GM12801 (cell line): ENCODE measurements around the gene ALDH1A1.

Experiments used
- TF ChIP-seq, protein P1 (sequence below): IDR thresholded peaks from one replicate; pipeline ENCODE4 v1.5.1; 2011; ENCODE audit warnings: control low read depth; ENCODE audit not compliant: insufficient read length; ENCODE audit errors: extremely low read depth

Gene ALDH1A1

DNA sequence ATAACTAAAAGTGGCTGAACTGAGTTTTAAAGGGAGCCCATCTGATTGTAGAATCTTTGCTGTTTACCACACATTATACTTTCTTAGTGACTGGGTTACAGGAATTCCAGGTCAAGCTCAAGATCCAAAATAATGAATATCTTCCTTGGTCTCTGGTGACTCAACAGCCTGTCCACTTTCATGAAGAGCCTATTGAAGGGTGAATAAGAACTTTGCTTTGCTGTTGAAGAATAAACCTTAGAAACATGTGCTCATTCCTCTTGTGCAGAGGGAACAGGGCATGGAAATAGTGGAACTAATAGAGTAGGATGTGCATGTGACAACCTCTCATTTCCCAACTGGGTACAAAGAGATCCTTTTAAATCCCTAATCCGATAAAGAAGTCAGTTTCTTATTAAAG lies 21.4 kb downstream of the ALDH1A1 start:
- TF ChIP-seq, protein P1, sequence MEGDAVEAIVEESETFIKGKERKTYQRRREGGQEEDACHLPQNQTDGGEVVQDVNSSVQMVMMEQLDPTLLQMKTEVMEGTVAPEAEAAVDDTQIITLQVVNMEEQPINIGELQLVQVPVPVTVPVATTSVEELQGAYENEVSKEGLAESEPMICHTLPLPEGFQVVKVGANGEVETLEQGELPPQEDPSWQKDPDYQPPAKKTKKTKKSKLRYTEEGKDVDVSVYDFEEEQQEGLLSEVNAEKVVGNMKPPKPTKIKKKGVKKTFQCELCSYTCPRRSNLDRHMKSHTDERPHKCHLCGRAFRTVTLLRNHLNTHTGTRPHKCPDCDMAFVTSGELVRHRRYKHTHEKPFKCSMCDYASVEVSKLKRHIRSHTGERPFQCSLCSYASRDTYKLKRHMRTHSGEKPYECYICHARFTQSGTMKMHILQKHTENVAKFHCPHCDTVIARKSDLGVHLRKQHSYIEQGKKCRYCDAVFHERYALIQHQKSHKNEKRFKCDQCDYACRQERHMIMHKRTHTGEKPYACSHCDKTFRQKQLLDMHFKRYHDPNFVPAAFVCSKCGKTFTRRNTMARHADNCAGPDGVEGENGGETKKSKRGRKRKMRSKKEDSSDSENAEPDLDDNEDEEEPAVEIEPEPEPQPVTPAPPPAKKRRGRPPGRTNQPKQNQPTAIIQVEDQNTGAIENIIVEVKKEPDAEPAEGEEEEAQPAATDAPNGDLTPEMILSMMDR = no peak

DNA sequence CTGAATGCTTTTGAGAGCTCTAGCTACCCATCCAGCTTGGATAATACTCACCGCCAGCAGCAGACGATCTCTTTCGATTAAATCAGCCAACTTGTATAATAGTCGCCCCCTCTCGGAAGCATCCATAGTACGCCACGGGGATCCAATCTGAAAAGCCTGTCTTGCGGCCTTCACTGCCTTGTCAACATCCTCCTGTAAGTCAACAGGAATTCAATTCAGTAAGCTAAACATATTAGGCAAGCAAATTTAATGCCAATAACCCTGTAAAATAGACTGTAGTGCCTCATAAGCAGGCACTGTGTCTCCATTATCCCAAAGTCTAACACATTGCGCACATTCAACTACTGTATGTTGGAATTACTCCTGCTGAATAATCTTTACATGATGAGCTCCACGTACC lies 22.0 kb downstream of the ALDH1A1 start:
- TF ChIP-seq, protein P1 = no peak

DNA sequence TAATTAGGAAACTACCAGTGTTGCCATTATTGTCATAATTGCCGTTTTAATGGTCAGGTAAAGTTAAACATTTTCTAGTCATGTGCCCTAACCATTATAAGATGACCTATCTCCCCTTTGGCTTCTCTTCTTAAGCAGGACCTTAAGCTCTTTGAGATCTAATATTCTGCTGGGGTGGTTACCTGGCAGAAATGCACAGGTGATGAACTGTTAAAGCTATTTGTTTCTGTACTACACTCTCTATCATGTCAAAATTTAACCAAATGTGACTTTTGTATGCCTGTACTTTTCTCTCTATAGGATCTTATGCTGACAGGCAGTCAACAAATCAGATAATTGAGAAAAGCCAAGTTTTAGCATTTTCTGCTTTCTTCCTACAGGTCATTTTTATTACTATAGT lies 23.3 kb downstream of the ALDH1A1 start:
- TF ChIP-seq, protein P1 = no peak

DNA sequence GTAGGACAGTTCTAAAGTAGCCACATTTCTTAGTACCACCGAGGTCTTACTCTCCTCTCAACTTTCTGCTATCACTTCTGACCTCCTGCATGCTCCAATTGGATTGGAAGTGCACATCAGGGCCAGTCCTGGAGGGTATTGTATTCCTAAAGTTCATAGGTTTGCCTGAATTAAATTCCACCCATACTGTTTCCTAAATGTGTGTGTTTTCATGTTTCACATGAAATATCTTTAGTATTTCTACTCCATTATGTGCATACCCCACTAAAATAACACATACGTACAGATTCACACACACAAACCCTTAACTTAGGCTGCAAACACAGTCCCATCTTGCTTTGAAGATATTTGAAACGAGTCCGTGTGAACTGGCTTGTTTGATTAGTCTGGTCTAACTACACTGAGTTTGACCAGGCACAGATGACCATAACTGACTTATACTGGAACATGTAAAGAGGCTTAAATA lies 24.8 kb downstream of the ALDH1A1 start:
- TF ChIP-seq, protein P1 = no peak

DNA sequence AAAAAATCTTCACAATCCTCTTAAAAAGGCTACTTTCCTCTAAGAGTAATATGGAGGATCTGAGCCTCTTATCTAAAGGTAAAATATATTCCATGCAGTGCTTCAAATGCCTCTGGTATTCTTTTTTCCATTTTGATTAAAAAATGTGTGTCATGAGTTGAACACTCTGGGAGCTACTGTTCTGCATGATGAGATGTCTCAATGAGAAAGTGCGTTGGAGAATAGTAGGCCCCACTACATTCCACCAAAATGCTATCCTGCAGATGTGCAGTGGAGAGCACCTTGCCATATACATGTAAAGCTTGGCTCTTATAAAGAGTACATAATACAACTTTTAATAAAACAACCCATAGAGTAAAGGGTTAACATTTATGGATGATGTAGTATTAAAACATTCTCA lies 26.3 kb downstream of the ALDH1A1 start:
- TF ChIP-seq, protein P1 = no peak

DNA sequence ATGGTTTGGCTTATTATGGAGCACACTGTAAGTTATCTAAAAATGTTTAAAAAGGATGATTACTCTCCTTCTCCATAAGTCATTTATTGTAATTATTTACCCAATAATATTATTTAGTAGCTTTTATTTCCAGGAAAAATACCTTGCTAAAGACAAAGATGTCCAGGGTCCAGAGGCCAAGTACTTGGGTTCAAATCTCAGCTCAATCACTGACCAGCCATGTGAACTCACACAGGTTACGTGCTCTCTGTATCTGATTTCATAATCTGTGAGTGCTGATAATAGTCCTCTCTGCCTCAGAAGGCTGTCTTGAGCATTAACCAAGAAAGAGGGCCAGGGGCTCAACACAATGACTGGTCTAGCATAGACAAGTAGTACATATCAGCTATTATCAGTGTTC lies 27.0 kb downstream of the ALDH1A1 start:
- TF ChIP-seq, protein P1 = no peak

DNA sequence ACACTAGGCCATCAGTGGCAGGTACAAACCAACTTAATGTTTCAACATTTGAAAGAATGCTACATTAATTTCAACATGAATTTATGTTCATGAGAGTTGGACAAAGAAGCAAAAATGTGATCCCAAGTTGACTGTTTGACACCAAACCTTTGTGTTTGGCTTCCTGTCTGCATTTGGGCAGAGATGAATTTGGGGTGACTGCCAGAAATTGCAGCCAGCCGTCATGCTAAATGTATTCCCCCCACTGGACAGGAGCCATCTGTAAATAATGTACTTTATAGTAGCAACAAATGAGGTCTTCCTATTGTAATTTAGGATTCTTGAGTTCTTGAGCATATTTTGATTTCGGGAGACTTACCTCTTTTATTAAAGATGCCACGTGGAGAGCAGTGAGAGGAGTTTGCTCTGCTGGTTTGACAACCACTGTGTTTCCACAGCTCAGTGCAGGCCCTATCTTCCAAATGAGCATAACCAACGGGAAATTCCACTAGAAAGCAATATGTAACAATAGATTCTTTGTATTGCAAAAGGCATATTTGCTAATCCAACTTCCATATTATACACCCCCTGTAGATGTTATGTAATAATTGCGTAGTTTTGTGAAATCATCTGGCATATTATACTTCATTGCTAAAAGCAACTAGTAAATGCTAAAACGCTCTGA lies 27.6 kb downstream of the ALDH1A1 start:
- TF ChIP-seq, protein P1 = no peak
